AG04449 (cell line): Measurements from ENCODE around the gene ALK.
A peak's percentile ranks its signal among the peaks of the same experiment; 100 is the strongest.

Experiments
- CTCF ChIA-PET: fragments of 350-600 bp; formaldehyde crosslinking; extraction: SDS; loops from one replicate; lab custom pipeline; 2021; ENCODE audit warnings: antibody characterized with exemption; lab: Yijun Ruan, JAX
- POLR2A ChIA-PET: fragments of 400-600, 350-600 bp; formaldehyde crosslinking; extraction: SDS; loops from one replicate; lab custom pipeline; 2020; ENCODE audit warnings: antibody characterized with exemption, inconsistent platforms; lab: Yijun Ruan, JAX
- DNase-seq: peaks from one replicate; pipeline ENCODE4 v3.0.0-alpha.2; 2010; ENCODE audit warnings: low read depth, low spot score
- H3K4me3 ChIP-seq: 2 replicates; pipeline ENCODE4 v1.5.1; 2011; ENCODE audit warnings: low read depth, mild to moderate bottlenecking, control low read depth, low read length
- TF ChIP-seq, protein P1 (sequence below): IDR thresholded peaks from one replicate; pipeline ENCODE4 v1.5.1; 2011; ENCODE audit warnings: mild to moderate bottlenecking, moderate library complexity, low read length, control low read depth, inconsistent platforms; ENCODE audit not compliant: insufficient read depth; ENCODE audit errors: missing control alignments

Gene ALK

GRCh38 chr2:29714333-29714732 lies 207.1 kb downstream of the ALK start:
- H3K4me3 ChIP-seq: no peak overlapping the region
- DNase-seq: no peak
- POLR2A ChIA-PET: no interaction called here
- TF ChIP-seq, protein P1, sequence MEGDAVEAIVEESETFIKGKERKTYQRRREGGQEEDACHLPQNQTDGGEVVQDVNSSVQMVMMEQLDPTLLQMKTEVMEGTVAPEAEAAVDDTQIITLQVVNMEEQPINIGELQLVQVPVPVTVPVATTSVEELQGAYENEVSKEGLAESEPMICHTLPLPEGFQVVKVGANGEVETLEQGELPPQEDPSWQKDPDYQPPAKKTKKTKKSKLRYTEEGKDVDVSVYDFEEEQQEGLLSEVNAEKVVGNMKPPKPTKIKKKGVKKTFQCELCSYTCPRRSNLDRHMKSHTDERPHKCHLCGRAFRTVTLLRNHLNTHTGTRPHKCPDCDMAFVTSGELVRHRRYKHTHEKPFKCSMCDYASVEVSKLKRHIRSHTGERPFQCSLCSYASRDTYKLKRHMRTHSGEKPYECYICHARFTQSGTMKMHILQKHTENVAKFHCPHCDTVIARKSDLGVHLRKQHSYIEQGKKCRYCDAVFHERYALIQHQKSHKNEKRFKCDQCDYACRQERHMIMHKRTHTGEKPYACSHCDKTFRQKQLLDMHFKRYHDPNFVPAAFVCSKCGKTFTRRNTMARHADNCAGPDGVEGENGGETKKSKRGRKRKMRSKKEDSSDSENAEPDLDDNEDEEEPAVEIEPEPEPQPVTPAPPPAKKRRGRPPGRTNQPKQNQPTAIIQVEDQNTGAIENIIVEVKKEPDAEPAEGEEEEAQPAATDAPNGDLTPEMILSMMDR: no peak
- CTCF ChIA-PET: no interaction called here

DNA sequence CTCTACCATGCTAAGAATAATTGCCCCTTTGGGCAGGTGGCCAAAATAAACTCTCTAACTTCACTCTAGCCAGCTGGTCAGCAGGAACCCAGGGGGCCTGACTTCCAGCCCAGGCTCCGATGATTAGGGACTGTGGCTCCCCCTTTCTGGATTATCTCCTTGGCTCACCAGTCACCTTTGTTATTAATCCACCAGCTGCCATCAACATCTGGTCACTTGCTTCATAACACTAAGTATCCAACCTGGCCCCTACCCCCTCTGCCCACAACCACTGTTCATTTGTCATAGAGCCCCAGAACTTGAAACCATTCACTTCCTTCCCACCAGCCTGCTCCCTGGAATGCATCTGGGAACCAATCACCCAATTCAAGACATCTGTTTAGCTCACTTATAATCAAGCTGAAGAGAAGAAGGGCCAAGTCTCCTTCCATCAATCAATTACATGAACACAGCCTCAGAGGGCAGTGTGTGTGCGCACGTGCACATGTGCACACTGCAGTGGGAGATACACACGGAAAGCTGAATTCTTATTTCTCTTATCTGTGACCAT lies 215.1 kb downstream of the ALK start:
- CTCF ChIA-PET: no interaction called here
- DNase-seq: no peak
- H3K4me3 ChIP-seq: no peak overlapping the region
- TF ChIP-seq, protein P1: no peak
- POLR2A ChIA-PET: no interaction called here

- POLR2A ChIA-PET: no interaction called here
- no peak for DNase-seq
- H3K4me3 ChIP-seq: no peak overlapping the region
- TF ChIP-seq, protein P1: no peak
- CTCF ChIA-PET: no interaction called here
These were observed 215.8 kb downstream of the ALK start for GRCh38 chr2:29705616-29706015.

DNA sequence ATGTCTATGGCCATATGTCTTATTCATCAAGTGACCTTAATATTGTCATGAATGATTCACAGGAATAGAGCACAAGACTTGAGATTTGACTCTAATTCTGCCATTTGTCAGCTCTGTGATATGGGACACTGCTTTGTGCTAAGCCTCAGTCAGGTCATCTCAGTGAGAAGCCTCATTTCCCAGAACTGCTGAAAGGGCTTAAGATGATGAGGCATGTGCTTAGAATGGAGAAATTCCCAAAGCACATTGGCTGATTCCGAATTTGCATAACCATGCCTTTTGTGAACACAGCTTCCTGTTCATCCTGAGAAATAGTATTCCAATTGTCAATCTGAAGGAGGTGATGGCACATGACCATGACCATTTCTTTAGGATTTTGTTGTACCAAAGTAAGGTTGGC lies 218.1 kb downstream of the ALK start:
- TF ChIP-seq, protein P1: no peak
- ChIA-PET POLR2A (no interaction called here), CTCF (no interaction called here)
- DNase-seq: no peak
- H3K4me3 ChIP-seq: no peak overlapping the region

- CTCF ChIA-PET: interaction anchor here (1.8 kb wide), 1 partner anchor 14 kb away, joined by 6 read pairs; no protein-coding TSS in a partner anchor
- TF ChIP-seq, protein P1: no peak
- no peak for DNase-seq
These were observed 219.1 kb downstream of the ALK start for GRCh38 chr2:29702276-29702675.

GRCh38 chr2:29700560-29700959 lies 220.8 kb downstream of the ALK start:
- CTCF ChIA-PET: interaction anchor here (1.8 kb wide), 1 partner anchor 16 kb away, joined by 6 read pairs; no protein-coding TSS in a partner anchor
- peak; percentile 7 for DNase-seq
- POLR2A ChIA-PET: interaction anchor here (0.5 kb wide), 1 partner anchor 57 kb away, joined by 3 read pairs; no protein-coding TSS in a partner anchor
- TF ChIP-seq, protein P1: no peak
- no peak overlapping the region for H3K4me3 ChIP-seq

More at GRCh38 chr2:29702276-29702675, 219.1 kb downstream of the ALK start:
- H3K4me3 ChIP-seq: no peak overlapping the region
- POLR2A ChIA-PET: no interaction called here
